Activated CD4-positive, alpha-beta T cell treated with anti-CD3 and anti-CD28 coated beads, Interleukin-2, amount 50 U/mL, for 16 hours (primary cell): ENCODE data around the gene SOD1.

Experiments
- DNase-seq: peaks from one replicate; pipeline ENCODE4 v3.0.0-alpha.2; 2020

SOD1 gene

DNA sequence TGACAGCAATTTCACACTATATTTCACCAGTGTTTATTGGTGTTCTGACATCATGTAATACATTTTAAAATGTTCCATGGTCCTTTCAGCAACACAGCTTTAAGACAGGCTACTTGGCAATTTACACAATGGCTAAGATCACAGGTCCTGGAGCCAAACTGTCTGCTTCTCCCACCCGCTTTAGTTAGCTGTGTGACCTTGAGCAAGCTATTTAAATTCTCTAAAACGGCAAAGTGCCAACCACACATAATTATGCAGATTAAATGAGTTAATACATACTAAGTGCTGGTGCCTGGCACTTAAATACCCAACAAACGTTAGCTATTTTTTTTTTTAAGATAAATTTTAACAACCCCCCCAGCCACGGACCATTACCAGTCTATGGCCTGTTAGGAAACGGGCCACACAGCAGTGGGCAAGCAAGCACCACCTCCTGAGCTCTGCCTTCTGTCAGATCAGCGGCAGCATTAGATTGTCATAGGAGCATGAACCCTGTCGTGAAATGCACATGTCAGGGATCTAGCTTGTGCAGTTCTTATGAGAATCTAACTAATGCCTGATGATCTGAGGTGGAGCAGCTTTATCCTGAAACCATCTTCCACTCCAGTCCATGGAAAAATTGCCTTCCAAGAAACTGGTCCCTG, 26.9 kb downstream of the SOD1 start:
- DNase-seq: no peak

DNA sequence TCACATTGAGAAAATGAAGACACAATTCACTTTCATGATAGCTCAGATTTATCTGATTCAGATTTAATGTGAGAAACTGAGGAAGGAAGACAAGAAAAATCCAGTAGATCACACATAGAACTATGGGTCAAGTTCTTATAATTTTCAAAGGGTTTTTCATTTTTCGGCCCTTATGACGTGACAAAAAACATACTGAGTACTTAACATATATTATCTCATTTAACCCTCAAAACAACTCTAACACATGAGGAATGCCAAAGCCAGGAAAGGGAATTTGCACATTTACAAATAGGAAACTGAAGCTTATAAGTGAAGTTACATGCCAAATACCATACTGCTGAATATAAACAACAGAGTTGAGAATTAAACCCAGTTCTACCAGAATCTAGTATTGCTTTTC, 27.6 kb downstream of the SOD1 start:
- no peak for DNase-seq

DNA sequence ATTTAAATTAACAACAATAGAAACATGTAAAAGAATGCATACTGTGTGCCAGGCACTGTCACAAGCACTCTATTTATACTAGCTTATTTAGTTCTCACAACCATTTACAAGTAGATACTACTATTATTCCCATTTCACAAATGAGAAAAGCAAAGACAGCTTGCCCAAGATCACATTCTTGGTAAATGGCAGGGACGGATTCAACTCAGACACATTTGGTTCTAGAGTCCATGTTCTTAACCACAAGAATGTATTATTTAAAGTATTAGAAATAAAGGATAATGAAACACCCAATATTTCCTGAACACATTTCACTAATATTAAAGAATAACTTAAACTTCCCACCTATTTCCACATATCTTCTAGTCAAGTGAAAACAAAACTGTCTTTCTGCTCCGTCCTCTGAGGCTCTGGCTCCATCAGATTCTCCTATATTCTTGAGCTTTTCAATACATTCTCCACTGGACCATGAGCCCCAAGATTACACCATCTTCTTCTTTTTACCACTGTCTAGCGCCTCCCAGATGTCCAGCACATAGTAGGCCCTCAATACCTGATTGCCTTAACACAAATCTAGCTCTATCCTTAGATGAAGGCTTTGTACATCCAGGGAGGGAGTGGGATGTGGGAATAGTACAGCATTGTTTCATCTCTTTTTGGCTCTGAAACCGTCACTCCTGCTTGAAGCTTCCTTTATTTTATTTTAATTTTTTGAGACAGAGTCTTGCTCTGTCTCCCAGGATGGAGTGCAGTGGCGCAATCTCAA, 29.3 kb downstream of the SOD1 start:
- no peak for DNase-seq

DNA sequence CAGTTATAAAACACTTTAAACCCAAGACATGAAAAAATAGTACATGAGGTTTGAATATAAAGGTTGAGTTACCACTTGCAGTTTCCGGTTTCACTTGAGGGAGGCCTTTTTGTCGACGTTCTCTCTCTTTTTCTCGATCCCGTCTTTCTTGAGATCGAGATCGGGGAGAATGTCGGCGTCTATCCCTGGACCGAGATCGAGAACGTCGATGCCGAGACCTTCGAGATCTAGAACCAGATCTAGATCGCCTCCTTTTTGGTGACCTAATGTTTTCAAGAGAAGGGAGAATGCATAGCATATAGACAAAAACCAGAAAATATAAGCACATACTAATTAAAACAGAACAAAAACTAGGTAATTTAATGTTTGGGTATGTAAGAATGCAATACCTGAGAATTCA, 33.7 kb downstream of the SOD1 start:
- DNase-seq: no peak

DNA sequence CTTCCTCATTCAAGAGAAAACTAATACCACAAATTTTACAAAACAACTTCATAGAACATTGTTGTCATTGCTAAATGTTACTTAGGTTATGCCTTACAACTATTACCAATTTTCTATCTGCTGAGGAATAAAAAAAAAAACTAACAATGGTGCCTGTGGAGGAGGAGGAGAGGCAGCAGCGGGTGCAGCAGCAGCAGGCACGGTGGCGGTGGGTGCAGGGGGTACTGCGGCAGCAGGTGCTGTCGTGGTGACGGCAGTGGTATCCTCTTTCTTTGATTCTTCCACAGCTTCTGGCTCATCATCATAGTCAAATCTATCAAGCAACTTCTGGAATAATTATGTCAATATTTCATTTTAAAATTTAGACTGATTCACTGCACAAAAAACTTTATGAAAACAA, 36.9 kb downstream of the SOD1 start:
- no peak for DNase-seq

DNA sequence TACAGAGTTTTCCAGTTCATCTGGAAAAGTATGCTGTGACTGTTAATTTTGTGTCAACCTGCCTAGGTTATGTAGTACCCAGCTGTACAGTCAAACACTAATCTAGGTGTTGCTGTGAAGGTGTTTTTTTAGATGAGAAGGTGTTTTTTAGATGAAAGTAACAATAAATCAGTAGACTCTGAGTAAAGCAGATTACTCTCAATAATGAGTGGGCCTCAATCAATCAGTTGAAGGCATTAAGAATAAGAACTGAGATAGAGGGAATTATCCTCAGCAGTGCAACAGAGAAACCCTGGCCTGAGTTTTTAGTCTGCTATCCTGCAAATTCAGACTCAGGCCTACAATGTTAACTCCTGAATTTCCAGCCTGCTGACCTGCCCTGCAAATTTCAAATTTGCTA, 39.0 kb downstream of the SOD1 start:
- no peak for DNase-seq

DNA sequence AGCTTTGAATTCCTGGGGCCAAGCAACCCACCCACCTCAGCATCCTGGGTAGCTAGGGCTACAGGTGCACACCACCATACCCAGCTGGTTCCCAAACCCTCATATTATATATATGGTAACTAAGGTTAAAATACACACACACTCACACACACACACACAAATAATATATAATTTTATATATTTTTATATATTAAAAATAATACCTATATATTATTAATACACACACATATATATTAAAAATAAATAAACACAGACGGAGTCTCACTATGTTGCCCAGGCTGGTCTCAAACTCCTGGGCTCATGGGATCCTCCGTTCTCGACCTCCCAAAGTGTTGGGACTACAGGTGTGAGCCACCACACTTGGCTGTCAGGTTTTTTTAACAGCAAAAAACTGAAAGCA, 40.5 kb downstream of the SOD1 start:
- DNase-seq: no peak

DNA sequence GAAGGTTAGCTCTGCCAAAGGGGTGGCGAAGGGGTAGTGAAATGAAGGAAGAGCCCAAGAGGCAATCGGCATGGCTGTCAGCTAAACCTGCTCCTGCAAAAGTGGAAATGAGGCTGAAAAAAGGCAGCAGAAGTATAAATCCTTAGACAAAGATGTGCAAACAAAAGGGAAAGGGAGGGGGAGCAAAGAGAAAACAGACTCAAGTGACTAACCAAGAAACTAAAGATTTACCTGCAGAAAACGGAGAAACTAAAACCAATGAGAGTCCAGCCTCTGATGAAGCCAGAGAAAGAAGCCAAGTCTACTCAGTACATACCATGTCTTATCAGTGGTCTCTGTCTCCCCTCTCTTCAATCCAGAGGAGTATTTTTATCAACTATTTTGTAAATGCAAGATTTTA, 47.1 kb downstream of the SOD1 start:
- no peak for DNase-seq

DNA sequence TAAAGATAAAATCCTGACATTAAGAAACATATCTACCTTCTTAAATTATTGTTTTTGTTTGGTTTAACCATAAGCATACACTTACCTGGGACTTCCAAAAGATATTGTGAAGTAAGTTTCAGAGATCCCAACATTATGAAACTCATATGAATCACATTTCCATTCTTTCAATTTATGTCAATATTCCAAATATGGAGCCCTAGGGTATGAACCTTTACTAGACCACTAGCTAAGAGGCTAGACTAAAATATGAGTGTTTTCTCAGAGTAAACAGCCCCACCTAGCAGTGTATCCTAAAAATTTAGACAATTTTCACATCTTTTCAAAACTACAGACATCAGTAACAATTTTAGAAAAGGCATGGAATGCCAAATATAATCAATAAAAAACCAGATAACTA, 48.0 kb downstream of the SOD1 start:
- DNase-seq: no peak

DNA sequence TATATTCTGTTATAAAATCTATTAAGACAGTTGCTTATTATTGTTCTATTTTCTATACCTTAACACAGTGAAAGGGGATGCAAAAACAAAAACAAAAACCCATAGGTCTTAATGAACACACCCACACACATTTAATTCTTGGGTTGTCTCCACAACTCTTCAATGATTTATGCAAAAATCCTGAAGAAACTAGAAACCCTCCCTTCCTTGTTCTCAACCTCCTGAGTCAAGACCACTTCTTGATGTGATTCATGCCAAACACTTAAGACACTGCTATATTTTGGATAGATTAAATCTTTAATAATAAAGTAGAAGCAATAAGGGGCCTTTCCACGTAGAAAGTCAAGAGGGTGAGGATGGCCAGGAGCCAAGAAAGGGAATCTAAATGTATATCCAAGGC, 49.0 kb downstream of the SOD1 start:
- no peak for DNase-seq

DNA sequence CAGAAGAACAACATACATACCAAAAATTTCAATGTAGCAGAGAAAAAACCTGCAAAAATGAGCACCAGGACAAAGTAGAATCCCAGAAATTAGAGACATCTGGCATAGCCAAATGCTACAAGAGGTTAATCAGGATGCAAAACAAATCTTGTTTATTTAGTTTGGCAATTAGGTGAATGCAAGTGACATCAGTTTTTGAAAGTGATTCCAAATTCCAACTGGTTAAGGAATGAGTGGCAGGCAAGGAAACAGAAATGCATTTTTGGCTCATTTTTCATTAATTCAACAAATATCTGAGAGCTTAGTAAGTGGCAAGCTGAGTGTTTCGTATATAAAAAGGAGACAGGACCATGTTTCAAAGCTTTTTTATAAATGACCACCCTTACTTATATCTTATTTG, 51.1 kb downstream of the SOD1 start:
- no peak for DNase-seq

DNA sequence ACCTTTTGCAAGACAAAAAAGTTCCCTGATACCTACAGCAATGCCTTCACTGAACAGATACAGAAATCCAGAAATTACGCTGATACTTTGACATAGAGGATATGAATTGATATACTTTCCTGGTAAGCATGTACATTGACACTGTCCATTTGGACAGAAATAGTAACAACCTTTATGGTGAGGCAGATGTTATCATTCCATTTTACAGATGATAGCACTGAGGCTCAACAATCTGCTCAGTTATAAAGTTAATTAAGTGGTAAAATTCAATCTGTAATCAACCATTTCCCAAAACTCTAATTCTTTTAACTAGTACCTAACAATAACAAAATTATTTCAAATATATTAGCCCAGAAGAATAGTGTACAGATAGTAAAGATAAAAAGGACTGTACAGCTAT, 51.8 kb downstream of the SOD1 start:
- no peak for DNase-seq

DNA sequence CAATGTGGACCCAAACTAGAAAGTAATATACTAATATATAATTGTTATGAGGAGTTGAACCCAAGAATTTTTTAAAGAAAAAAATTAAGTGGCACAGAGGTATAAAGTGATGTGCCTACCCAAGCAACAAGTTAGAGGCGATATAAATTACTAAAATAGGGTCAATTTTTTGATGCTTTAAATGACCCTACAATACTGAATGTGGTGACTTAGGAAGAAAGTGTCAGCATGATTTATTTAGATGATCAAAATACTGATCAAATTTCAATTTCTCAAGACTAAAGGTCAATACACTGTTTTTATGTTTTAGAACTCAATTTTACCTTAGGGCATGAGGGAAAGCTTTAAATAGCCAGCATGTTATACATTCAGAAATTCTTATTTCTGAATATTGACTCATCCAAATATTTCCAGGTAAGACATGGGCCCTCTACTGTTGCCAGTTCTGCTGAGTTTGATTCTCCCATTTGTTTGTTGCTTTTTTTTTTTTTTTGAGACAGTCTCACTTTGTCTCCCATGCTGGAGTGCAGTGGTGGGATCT, 52.3 kb downstream of the SOD1 start:
- DNase-seq: no peak

DNA sequence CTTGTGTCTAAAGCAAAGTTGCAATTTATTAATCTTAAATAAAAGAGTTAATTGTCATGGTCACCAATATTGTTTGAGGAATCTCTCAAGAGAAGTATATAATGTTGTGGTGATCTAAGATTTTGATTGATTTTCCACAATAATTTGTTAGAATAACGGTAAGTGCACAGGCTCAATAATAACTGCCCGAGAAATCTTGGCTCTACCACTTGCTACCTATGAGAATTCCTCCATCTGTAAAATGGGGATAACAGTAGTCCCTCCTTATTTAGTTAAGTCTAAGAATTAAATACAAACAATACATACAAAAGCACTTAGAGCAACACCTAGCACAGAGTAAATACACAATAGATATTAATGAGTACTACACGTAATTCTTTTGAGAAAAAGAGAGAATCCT, 53.6 kb downstream of the SOD1 start:
- no peak for DNase-seq

DNA sequence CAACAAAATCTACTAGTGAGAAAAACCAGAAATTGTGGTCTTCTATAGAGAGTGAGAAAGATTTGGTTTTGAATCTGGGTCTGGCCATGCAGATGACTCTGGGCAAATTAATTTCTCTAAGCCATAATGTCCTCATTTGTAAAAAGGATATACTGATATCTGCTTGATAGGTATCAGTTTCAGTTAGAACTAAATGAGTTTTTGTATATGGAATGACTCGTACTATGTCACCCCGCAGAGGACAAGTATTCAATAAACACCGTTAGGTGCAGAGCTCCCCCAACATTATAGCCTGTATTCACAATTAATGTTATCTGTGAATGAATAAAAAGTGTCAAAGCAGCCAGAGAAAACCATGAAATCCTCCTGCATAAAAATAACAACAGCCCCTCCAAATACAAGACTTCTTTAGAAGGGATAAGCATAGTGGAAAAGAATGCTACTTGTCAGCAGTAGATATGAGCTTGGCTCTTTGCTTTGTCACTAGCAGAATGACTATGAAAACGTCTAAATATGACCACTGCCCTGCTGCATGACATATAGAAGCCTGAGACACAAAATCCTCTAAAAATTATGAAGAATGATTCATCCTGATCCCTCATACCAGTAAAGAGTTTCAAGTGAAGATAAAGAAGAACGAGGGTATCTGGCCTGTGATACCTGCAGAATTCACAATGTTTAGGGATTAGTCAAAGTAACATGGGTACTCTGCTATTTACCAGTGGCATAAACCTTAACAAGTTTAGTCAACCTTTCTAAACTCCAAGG, 54.7 kb downstream of the SOD1 start:
- DNase-seq: peak; percentile 72

DNA sequence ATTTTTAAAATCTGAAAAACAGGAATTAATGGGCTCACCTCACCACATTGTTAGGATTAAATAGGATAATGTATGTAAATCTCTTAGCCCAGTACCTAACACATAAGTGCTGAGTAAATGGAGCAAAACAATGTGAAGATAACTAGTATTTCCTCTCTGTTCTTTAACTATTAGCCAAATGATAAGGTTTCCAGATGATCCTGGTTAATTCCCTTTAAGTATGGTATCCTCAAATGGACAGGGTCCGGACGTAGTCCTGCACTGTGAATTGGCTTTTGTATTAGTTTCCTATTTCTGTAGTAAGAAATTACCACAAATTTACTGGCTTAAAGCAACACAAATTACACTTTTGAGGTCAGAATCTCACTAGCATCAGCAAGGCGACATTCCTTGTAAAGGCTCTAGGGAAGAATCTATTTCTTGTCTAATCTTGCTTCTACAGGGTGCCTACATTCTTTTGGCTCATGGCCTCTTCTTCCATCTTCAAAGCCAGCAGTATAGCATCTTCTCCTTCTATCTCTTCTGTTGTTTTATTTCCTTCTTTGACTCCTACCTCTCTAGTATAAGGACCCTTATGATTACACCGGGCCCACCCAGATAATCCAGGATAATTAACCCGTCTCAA, 55.4 kb downstream of the SOD1 start:
- DNase-seq: no peak

DNA sequence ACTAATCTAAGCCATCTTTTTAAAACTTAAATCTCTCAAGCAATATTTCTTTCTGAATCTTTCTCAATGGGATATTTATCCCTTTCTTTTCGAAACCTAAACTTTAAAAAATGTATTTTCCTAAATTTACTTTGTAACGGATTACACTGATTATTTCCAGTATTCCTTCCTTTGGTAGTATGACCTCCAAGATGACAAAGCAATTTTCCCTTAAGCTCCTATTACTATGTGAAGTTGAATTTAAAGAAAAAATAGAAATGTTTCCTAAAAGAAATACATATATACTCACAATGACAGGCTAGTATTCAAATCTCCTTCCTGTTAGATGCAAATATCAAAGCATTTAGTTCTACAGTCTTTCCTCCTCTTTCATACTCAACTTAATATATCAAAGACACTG, 56.6 kb downstream of the SOD1 start:
- no peak for DNase-seq
